Erythroblast (primary cell): ENCODE measurements around the gene CTIF.

Experiments used
- GATA1 ChIP-seq: IDR thresholded peaks from 2 replicates; pipeline ENCODE4 v1.6.1; 2011; ENCODE audit warnings: low read depth, mild to moderate bottlenecking, control low read depth, low read length, moderate library complexity
- POLR2A ChIP-seq: IDR thresholded peaks from 2 replicates; pipeline ENCODE4 v1.6.1; 2011; ENCODE audit warnings: mild to moderate bottlenecking, low read length

DNA sequence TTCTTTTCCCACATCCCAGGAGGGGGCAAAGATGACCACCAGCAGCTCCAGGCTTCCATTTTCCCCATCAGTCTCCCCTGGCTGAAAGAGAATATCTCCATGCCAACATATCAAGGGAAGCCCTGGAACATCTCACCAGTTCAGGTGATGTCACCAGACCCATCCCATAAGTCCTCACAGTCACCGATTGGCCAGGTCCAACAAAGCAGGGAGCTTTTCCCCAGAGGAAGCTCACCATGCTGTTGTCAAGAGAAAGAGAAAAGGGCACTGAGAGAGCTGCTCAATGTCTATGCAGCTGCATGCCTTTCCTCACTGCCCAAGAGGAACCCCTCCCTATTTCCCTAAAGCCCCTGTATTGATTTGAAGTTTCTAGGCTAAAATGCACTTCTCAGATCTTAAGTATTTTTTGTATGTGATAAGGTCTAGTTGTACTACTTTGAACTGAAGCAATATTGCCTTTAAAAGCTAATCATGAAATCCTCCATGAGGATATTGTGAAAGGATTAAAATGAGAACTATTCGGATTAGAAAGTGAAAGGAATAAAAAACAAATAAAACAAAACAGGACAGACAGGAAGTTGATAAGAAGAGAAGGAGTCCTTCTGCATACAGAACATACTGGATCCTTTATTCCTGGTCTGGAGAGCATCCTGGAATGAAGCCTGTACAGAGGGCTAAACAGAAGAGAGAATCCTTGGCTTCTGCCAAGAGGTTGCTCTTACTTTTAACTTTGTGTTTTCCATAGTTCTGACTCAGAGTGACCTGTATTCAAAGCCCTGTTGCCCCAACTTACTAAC, 45.2 kb upstream of the CTIF start:
- TF ChIP-seq POLR2A (no peak), GATA1 (no peak)
